Lower leg skin (tissue), 3 donors: ENCODE data around the gene PYGB.
"Not testable (repeated sequence)": the region's sequence is repeated elsewhere in the genome, so short reads cannot be mapped to it uniquely, and the experiment has no call there.

Experiments
- CTCF ChIP-seq, 3 donors: fragments of 450-650 bp; IDR thresholded peaks; one replicate each; pipeline ENCODE4 v1.5.1; 2016; ENCODE audit warnings: antibody characterized with exemption in 3 of 3, mild to moderate bottlenecking in 3 of 3, moderate library complexity in 2 of 3
- POLR2A ChIP-seq, 2 donors: fragments of 450-650 bp; IDR thresholded peaks; one replicate each; pipeline ENCODE4 v1.6.1; 2016 to 2017; ENCODE audit warnings: antibody characterized with exemption in 2 of 2, mild to moderate bottlenecking in 1 of 2, moderate library complexity in 1 of 2

DNA sequence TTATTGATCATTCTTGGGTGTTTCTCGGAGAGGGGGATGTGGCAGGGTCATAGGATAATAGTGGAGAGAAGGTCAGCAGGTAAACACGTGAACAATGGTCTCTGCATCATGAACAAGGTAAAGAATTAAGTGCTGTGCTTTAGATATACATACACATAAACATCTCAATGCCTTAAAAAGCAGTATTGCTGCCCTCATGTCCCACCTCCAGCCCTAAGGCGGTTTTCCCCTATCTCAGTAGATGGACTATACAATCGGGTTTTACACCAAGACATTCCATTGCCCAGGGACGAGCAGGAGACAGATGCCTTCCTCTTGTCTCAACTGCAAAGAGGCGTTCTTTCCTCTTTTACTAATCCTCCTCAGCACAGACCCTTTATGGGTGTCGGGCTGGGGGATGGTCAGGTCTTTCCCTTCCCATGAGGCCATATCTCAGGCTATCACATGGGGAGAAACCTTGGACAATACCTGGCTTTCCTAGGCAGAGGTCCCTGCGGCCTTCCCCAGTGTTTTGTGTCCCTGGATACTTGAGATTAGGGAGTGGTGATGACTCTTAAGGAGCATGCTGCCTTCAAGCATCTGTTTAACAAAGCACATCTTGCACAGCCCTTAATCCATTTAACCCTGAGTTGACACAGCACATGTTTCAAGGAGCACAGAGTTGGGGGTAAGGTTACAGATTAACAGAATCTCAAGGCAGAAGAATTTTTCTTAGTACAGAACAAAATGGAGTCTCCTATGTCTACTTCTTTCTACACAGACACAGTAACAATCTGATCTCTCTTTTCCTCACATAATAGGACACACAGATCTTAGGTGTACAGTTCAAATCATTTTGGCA lies 13.7 kb upstream of the PYGB start:
- TF ChIP-seq CTCF, POLR2A (IDR thresholded peaks at IDR 0.05): not testable (repeated sequence)
